OCI-LY7 (cell line): ENCODE measurements around the gene PITX2. TPM values are rescaled to one million over a fixed set of nuclear protein-coding genes. Genes with fewer than 3 reads are reported as not detected.

Source experiments
- BruUV-seq: library from RNA; stranded (reverse); fragments of 400-500 nt; replicated peaks from 2 replicates; lab custom pipeline; 2021; lab: Mats Ljungman, UMichigan
- CTCF ChIA-PET: fragments of 300-600 bp; sonication (Branson Sonifier 250); formaldehyde crosslinking; loops from one replicate; lab custom pipeline; 2022; ENCODE audit warnings: antibody characterized with exemption; ENCODE audit not compliant: unreplicated experiment; lab: Charles Lee
- POLR2A ChIA-PET: fragments of 300-600 bp; sonication (Branson Sonifier 250); formaldehyde crosslinking; loops from one replicate; lab custom pipeline; 2022; ENCODE audit warnings: antibody characterized with exemption; lab: Charles Lee
- DNase-seq: peaks from one replicate; pipeline ENCODE4 v3.0.0-alpha.2; 2015; ENCODE audit warnings: low spot score
- H2AFZ ChIP-seq: fragments of 200-600 bp; sonication (generic), shearing (Covaris generic); 2 replicates; pipeline ENCODE4 v1.6.1; 2014; ENCODE audit warnings: mild to moderate bottlenecking, antibody characterized with exemption, low read length, moderate library complexity
- H3K27ac ChIP-seq: fragments of 200-600 bp; sonication (generic); 2 replicates; pipeline ENCODE4 v1.5.1; 2014; ENCODE audit warnings: mixed run types, low read depth, mild to moderate bottlenecking, moderate library complexity, low read length, inconsistent platforms; ENCODE audit not compliant: poor library complexity, severe bottlenecking
- H3K36me3 ChIP-seq: fragments of 200-600 bp; sonication (generic); 2 replicates; pipeline ENCODE4 v1.6.1; 2014; ENCODE audit warnings: mild to moderate bottlenecking, antibody characterized with exemption, low read length, moderate library complexity, mixed read lengths; ENCODE audit not compliant: insufficient read depth
- H3K4me1 ChIP-seq: fragments of 200-600 bp; sonication (generic); 2 replicates; pipeline ENCODE4 v1.5.1; 2014; ENCODE audit warnings: mild to moderate bottlenecking, low read length; ENCODE audit not compliant: insufficient read depth, poor library complexity, severe bottlenecking
- H3K4me2 ChIP-seq: fragments of 200-600 bp; sonication (generic); 2 replicates; pipeline ENCODE4 v1.6.1; 2014; ENCODE audit warnings: mild to moderate bottlenecking, low read length
- H3K4me3 ChIP-seq: fragments of 200-600 bp; sonication (generic); 2 replicates; pipeline ENCODE4 v1.5.1; 2014; ENCODE audit warnings: mild to moderate bottlenecking, low read depth, low read length; ENCODE audit not compliant: poor library complexity, severe bottlenecking
- H3K79me2 ChIP-seq: fragments of 200-600 bp; sonication (generic); 2 replicates; pipeline ENCODE4 v1.6.1; 2016; ENCODE audit warnings: low read depth, mild to moderate bottlenecking, low read length, moderate library complexity, mixed read lengths; ENCODE audit not compliant: insufficient read depth
- H3K9me2 ChIP-seq: fragments of 200-600 bp; sonication (generic); 2 replicates; pipeline ENCODE4 v1.6.1; 2016; ENCODE audit warnings: mild to moderate bottlenecking, low read length, mixed read lengths; ENCODE audit not compliant: insufficient read depth
- H3K9me3 ChIP-seq: fragments of 200-600 bp; sonication (generic); 2 replicates; pipeline ENCODE4 v1.6.1; 2014; ENCODE audit warnings: mild to moderate bottlenecking, mixed run types, low read length, mixed read lengths
- H4K20me1 ChIP-seq: fragments of 200-600 bp; sonication (generic); 2 replicates; pipeline ENCODE4 v1.6.1; 2014; ENCODE audit warnings: mild to moderate bottlenecking, antibody characterized with exemption, low read length, moderate library complexity, mixed read lengths; ENCODE audit not compliant: insufficient read depth
- CTCF ChIP-seq: fragments of 200-600 bp; sonication (generic); conservative IDR thresholded peaks from 2 replicates; pipeline ENCODE4 v1.5.1; 2014; ENCODE audit warnings: mild to moderate bottlenecking, antibody characterized with exemption, low read length, moderate library complexity, mixed read lengths
- EZH2phosphoT487 ChIP-seq: fragments of 200-600 bp; sonication (generic); IDR thresholded peaks from 2 replicates; pipeline ENCODE4 v1.6.1; 2018; ENCODE audit warnings: low read depth, borderline replicate concordance, mild to moderate bottlenecking, mixed run types, antibody characterized with exemption, low read length, moderate library complexity, mixed read lengths
- intact Hi-C: fragments of 100-400 bp; cut with micrococcal nuclease; formaldehyde crosslinking; loops from one replicate; pipeline ENCODE4 v1.10.0; 2022; ENCODE audit not compliant: unreplicated experiment
- total RNA-seq, 2 experiments: library from RNA; depleted of rRNA in 1 of 2; stranded (reverse); fragments of >200 nt in 1 of 2; shearing (Covaris generic) in 1 of 2; gene quantifications; 2 replicates each; pipeline ENCODE4 v1.2.3, GENCODE V29; 2014 to 2022

PITX2 gene
- total RNA-seq, 2 experiments from 2014 or later = 4.4 to 6.5 TPM

DNA sequence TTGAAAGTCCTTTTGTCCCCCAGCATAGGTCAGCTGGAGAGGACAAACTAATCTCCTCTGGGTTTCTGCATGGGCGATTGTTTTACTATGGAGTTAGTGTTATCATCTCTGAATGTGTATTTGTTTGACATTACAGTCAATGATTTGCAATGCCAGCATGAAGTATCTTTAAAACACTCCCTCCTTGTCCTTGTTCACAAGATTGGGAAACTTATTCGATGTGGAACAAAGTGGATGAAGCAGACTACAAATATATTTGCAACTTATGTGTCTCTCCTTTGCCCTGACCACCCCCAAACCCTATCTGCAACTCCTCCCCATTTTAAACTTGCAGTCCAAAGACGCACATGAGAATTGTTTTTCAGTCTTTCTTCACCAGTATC is 1.5 kb upstream of the PITX2 start:
- no peaks in the 10 kb centered on the region for H4K20me1 ChIP-seq
- no peak overlapping the region for H3K27ac ChIP-seq
- TF ChIP-seq CTCF = no peak
- no peak for TF ChIP-seq EZH2phosphoT487
- no peak overlapping the region for H2AFZ ChIP-seq
- no peaks in the 10 kb centered on the region for H3K4me1 ChIP-seq
- BruUV-seq = no TSS peak
- no peak overlapping the region for H3K4me2 ChIP-seq
- H3K36me3 ChIP-seq = no peaks in the 10 kb centered on the region
- no peak overlapping the region for H3K4me3 ChIP-seq
- no peaks in the 10 kb centered on the region for H3K9me3 ChIP-seq
- H3K9me2 ChIP-seq = no peaks in the 10 kb centered on the region
- CTCF ChIA-PET = no interaction called here
- H3K79me2 ChIP-seq = no peaks in the 10 kb centered on the region
- intact Hi-C loops = loop anchor here (2.0 kb wide), 1 partner anchor 54 kb away; no protein-coding TSS in a partner anchor
- DNase-seq = no peak
- POLR2A ChIA-PET = interaction anchor here (1.4 kb wide), 1 partner anchor 378 kb away, joined by 4 read pairs; no protein-coding TSS in a partner anchor

DNA sequence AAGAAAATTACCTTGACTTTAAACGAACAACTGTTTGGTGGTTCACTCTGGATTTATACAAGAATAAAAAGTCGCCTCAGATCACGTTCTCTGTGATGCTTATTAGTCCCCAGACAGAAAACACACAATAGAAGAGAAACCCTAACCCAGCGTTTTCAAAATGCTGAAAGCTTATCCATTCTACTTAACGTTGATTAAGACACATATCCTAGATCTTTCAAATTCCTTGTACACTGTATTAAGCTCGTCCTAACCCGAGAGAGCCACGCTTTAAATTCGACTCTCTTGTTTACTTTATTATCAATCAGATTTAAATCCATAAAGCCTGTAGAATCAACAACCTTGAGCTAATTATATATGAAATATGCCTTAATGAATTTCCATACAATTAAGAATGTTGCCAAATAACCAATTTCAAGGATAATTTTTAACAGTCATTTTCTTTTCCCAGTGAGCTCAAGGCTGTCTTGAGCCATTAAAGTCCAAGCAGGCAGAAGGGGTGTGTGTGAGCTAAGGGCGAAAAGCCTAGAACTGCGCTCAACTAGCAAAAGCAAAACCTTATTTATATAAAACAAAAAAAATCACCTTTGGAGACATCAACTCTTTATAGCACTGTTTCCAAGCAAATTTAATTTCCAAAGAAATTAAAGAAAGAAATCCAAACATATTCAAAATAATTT is 981 bp upstream of the PITX2 start:
- Histone ChIP-seq H3K36me3 (no peaks in the 10 kb centered on the region), H4K20me1 (no peaks in the 10 kb centered on the region), H3K4me1 (no peaks in the 10 kb centered on the region), H3K79me2 (no peaks in the 10 kb centered on the region), H3K9me3 (no peaks in the 10 kb centered on the region), H3K9me2 (no peaks in the 10 kb centered on the region), H3K4me3 (peak overlapping the region; percentile 75), H2AFZ (peak overlapping the region; percentile 74; the same call in 1 of the 2 replicates), H3K4me2 (peak overlapping the region; percentile 62), H3K27ac (no peak overlapping the region)
- intact Hi-C loops = loop anchor here (2.0 kb wide), 2 partner anchors 53 to 81 kb away; no protein-coding TSS in a partner anchor
- POLR2A ChIA-PET = interaction anchor here (0.5 to 1.4 kb wide), 5 partner anchors 71 to 1893 kb away, joined by 3 to 4 read pairs (median 3); no protein-coding TSS in a partner anchor
- no peak for TF ChIP-seq CTCF
- no peak for TF ChIP-seq EZH2phosphoT487
- BruUV-seq = no TSS peak
- CTCF ChIA-PET = no interaction called here
- no peak for DNase-seq
